OCI-LY7 (cell line): Measurements from ENCODE around the gene ZNF143. TPM values are rescaled to one million over a fixed set of nuclear protein-coding genes. Genes with fewer than 3 reads are reported as not detected.

Source experiments
- BruUV-seq: library from RNA; stranded (reverse); fragments of 400-500 nt; replicated peaks from 2 replicates; lab custom pipeline; 2021; lab: Mats Ljungman, UMichigan
- CTCF ChIA-PET: fragments of 300-600 bp; sonication (Branson Sonifier 250); formaldehyde crosslinking; loops from one replicate; lab custom pipeline; 2022; ENCODE audit warnings: antibody characterized with exemption; ENCODE audit not compliant: unreplicated experiment; lab: Charles Lee
- POLR2A ChIA-PET: fragments of 300-600 bp; sonication (Branson Sonifier 250); formaldehyde crosslinking; loops from one replicate; lab custom pipeline; 2022; ENCODE audit warnings: antibody characterized with exemption; lab: Charles Lee
- DNase-seq: peaks from one replicate; pipeline ENCODE4 v3.0.0-alpha.2; 2015; ENCODE audit warnings: low spot score
- H2AFZ ChIP-seq: fragments of 200-600 bp; sonication (generic), shearing (Covaris generic); 2 replicates; pipeline ENCODE4 v1.6.1; 2014; ENCODE audit warnings: mild to moderate bottlenecking, antibody characterized with exemption, low read length, moderate library complexity
- H3K27ac ChIP-seq: fragments of 200-600 bp; sonication (generic); 2 replicates; pipeline ENCODE4 v1.5.1; 2014; ENCODE audit warnings: mixed run types, low read depth, mild to moderate bottlenecking, moderate library complexity, low read length, inconsistent platforms; ENCODE audit not compliant: poor library complexity, severe bottlenecking
- H3K36me3 ChIP-seq: fragments of 200-600 bp; sonication (generic); 2 replicates; pipeline ENCODE4 v1.6.1; 2014; ENCODE audit warnings: mild to moderate bottlenecking, antibody characterized with exemption, low read length, moderate library complexity, mixed read lengths; ENCODE audit not compliant: insufficient read depth
- H3K4me1 ChIP-seq: fragments of 200-600 bp; sonication (generic); 2 replicates; pipeline ENCODE4 v1.5.1; 2014; ENCODE audit warnings: mild to moderate bottlenecking, low read length; ENCODE audit not compliant: insufficient read depth, poor library complexity, severe bottlenecking
- H3K4me2 ChIP-seq: fragments of 200-600 bp; sonication (generic); 2 replicates; pipeline ENCODE4 v1.6.1; 2014; ENCODE audit warnings: mild to moderate bottlenecking, low read length
- H3K4me3 ChIP-seq: fragments of 200-600 bp; sonication (generic); 2 replicates; pipeline ENCODE4 v1.5.1; 2014; ENCODE audit warnings: mild to moderate bottlenecking, low read depth, low read length; ENCODE audit not compliant: poor library complexity, severe bottlenecking
- H3K79me2 ChIP-seq: fragments of 200-600 bp; sonication (generic); 2 replicates; pipeline ENCODE4 v1.6.1; 2016; ENCODE audit warnings: low read depth, mild to moderate bottlenecking, low read length, moderate library complexity, mixed read lengths; ENCODE audit not compliant: insufficient read depth
- H3K9me2 ChIP-seq: fragments of 200-600 bp; sonication (generic); 2 replicates; pipeline ENCODE4 v1.6.1; 2016; ENCODE audit warnings: mild to moderate bottlenecking, low read length, mixed read lengths; ENCODE audit not compliant: insufficient read depth
- H3K9me3 ChIP-seq: fragments of 200-600 bp; sonication (generic); 2 replicates; pipeline ENCODE4 v1.6.1; 2014; ENCODE audit warnings: mild to moderate bottlenecking, mixed run types, low read length, mixed read lengths
- H4K20me1 ChIP-seq: fragments of 200-600 bp; sonication (generic); 2 replicates; pipeline ENCODE4 v1.6.1; 2014; ENCODE audit warnings: mild to moderate bottlenecking, antibody characterized with exemption, low read length, moderate library complexity, mixed read lengths; ENCODE audit not compliant: insufficient read depth
- CTCF ChIP-seq: fragments of 200-600 bp; sonication (generic); conservative IDR thresholded peaks from 2 replicates; pipeline ENCODE4 v1.5.1; 2014; ENCODE audit warnings: mild to moderate bottlenecking, antibody characterized with exemption, low read length, moderate library complexity, mixed read lengths
- EZH2phosphoT487 ChIP-seq: fragments of 200-600 bp; sonication (generic); IDR thresholded peaks from 2 replicates; pipeline ENCODE4 v1.6.1; 2018; ENCODE audit warnings: low read depth, borderline replicate concordance, mild to moderate bottlenecking, mixed run types, antibody characterized with exemption, low read length, moderate library complexity, mixed read lengths
- intact Hi-C: fragments of 100-400 bp; cut with micrococcal nuclease; formaldehyde crosslinking; loops from one replicate; pipeline ENCODE4 v1.10.0; 2022; ENCODE audit not compliant: unreplicated experiment
- total RNA-seq, 2 experiments: library from RNA; depleted of rRNA in 1 of 2; stranded (reverse); fragments of >200 nt in 1 of 2; shearing (Covaris generic) in 1 of 2; gene quantifications; 2 replicates each; pipeline ENCODE4 v1.2.3, GENCODE V29; 2014 to 2022

ZNF143 gene
- total RNA-seq, 2 experiments from 2014 or later = 25.0 to 28.4 TPM

GRCh38 chr11:9470765-9471164 lies 10.0 kb downstream of the ZNF143 start:
- Histone ChIP-seq H2AFZ (no peak overlapping the region), H3K4me1 (no peaks in the 10 kb centered on the region), H3K9me3 (no peaks in the 10 kb centered on the region), H3K4me2 (no peak overlapping the region), H3K36me3 (peaks cover 40% of the 10 kb centered on the region), H3K4me3 (no peak overlapping the region), H4K20me1 (no peaks in the 10 kb centered on the region), H3K27ac (no peak overlapping the region), H3K9me2 (no peaks in the 10 kb centered on the region), H3K79me2 (peaks cover 6% of the 10 kb centered on the region; the same call in 1 of the 2 replicates)
- no peak for TF ChIP-seq EZH2phosphoT487
- no peak for TF ChIP-seq CTCF
- intact Hi-C loops = no loop called here
- BruUV-seq = no TSS peak
- ChIA-PET CTCF (no interaction called here), POLR2A (interaction anchor here (0.7 to 1.4 kb wide), 2 partner anchors 9 kb away, joined by 3 to 5 read pairs; partner anchors contain the start of gene ZNF143)
- no peak for DNase-seq

GRCh38 chr11:9473408-9473807 lies 12.6 kb downstream of the ZNF143 start:
- Histone ChIP-seq H3K4me1 (no peaks in the 10 kb centered on the region), H3K27ac (no peak overlapping the region), H3K79me2 (peaks cover 4% of the 10 kb centered on the region; the same call in 1 of the 2 replicates), H3K4me2 (no peak overlapping the region), H3K36me3 (peaks cover 50% of the 10 kb centered on the region), H4K20me1 (no peaks in the 10 kb centered on the region), H3K9me2 (no peaks in the 10 kb centered on the region), H3K4me3 (no peak overlapping the region), H3K9me3 (no peaks in the 10 kb centered on the region), H2AFZ (no peak overlapping the region)
- TF ChIP-seq CTCF (no peak), EZH2phosphoT487 (no peak)
- BruUV-seq = no TSS peak
- DNase-seq = no peak
- POLR2A ChIA-PET = interaction anchor here (1.2 to 2.1 kb wide), 3 partner anchors 9 to 31 kb away, joined by 3 to 9 read pairs (median 6); partner anchors contain the start of gene ZNF143
- intact Hi-C loops = no loop called here
- CTCF ChIA-PET = interaction anchor here (0.6 kb wide), 1 partner anchor 85 kb away, joined by 3 read pairs; no protein-coding TSS in a partner anchor

- no TSS peak for BruUV-seq
- CTCF ChIA-PET = no interaction called here
- DNase-seq = peak; percentile 72
Observed at GRCh38 chr11:9479899-9480298, 19.1 kb downstream of the ZNF143 start.

More at GRCh38 chr11:9479899-9480298, 19.1 kb downstream of the ZNF143 start:
- Histone ChIP-seq H3K4me1 (peaks cover 15% of the 10 kb centered on the region), H4K20me1 (no peaks in the 10 kb centered on the region), H2AFZ (no peak overlapping the region), H3K9me3 (no peaks in the 10 kb centered on the region), H3K79me2 (no peaks in the 10 kb centered on the region), H3K27ac (peak overlapping the region; percentile 58), H3K4me2 (peak overlapping the region; percentile 38), H3K4me3 (no peak overlapping the region), H3K36me3 (peaks cover 56% of the 10 kb centered on the region), H3K9me2 (no peaks in the 10 kb centered on the region)
- intact Hi-C loops = no loop called here
- TF ChIP-seq CTCF (no peak), EZH2phosphoT487 (no peak)
- POLR2A ChIA-PET = interaction anchor here (0.5 to 2.9 kb wide), 11 partner anchors 10 to 297 kb away, joined by 3 to 13 read pairs (median 4); partner anchors contain the start of gene ZNF143
